BLaER1 (cell line): Measurements from ENCODE around the gene STK35.

Source experiments
- H3K27ac ChIP-seq: shearing (Covaris generic); formaldehyde crosslinking; 2 replicates; pipeline ENCODE4 v1.8.1; 2022
- H3K27me3 ChIP-seq: shearing (Covaris generic); formaldehyde crosslinking; 2 replicates; pipeline ENCODE4 v1.8.1; 2022
- H3K36me3 ChIP-seq: shearing (Covaris generic); formaldehyde crosslinking; 2 replicates; pipeline ENCODE4 v1.8.1; 2022
- H3K4me1 ChIP-seq: shearing (Covaris generic); formaldehyde crosslinking; 2 replicates; pipeline ENCODE4 v1.8.1; 2022
- H3K4me2 ChIP-seq: shearing (Covaris generic); formaldehyde crosslinking; 2 replicates; pipeline ENCODE4 v1.8.1; 2022
- H3K4me3 ChIP-seq: shearing (Covaris generic); formaldehyde crosslinking; 2 replicates; pipeline ENCODE4 v1.8.1; 2022
- H3K9ac ChIP-seq: shearing (Covaris generic); formaldehyde crosslinking; 2 replicates; pipeline ENCODE4 v1.8.1; 2022
- H3K9me3 ChIP-seq: shearing (Covaris generic); formaldehyde crosslinking; 2 replicates; pipeline ENCODE4 v1.8.1; 2022
- H4K20me1 ChIP-seq: shearing (Covaris generic); formaldehyde crosslinking; 2 replicates; pipeline ENCODE4 v1.8.1; 2022
- Cebpa-rat ChIP-seq: shearing (Covaris generic); IDR thresholded peaks from 2 replicates; pipeline ENCODE4 v1.8.1; 2022

Gene STK35

DNA sequence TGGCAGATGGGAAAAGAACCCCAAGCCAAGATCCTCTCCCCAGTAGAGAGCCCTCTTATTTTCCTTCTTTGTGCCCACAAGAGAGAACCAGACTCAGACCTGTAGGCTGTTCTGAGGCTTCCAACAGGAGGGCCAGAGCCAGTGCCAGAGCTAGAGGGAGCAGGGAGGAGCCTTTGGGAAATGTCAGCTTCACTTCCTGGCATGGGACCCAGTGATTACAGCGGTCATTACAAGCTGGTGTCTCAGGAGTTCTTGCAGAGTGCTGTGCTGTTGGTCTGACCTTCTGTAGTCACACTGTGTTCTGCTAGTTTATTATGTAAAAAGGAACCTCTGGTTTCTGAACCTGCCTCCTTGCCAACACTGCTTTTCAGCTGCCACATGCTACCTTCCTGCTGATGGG lies 38.9 kb downstream of the STK35 start:
- no peaks in the 10 kb centered on the region for H3K27me3 ChIP-seq
- no peak overlapping the region for H3K9ac ChIP-seq
- H3K27ac ChIP-seq = no peak overlapping the region
- TF ChIP-seq Cebpa-rat = no peak
- H3K4me3 ChIP-seq = no peak overlapping the region
- no peaks in the 10 kb centered on the region for H3K9me3 ChIP-seq
- H3K4me1 ChIP-seq = peaks cover 3% of the 10 kb centered on the region
- peaks cover 96% of the 10 kb centered on the region for H4K20me1 ChIP-seq
- H3K36me3 ChIP-seq = peaks cover 96% of the 10 kb centered on the region
- H3K4me2 ChIP-seq = no peak overlapping the region

DNA sequence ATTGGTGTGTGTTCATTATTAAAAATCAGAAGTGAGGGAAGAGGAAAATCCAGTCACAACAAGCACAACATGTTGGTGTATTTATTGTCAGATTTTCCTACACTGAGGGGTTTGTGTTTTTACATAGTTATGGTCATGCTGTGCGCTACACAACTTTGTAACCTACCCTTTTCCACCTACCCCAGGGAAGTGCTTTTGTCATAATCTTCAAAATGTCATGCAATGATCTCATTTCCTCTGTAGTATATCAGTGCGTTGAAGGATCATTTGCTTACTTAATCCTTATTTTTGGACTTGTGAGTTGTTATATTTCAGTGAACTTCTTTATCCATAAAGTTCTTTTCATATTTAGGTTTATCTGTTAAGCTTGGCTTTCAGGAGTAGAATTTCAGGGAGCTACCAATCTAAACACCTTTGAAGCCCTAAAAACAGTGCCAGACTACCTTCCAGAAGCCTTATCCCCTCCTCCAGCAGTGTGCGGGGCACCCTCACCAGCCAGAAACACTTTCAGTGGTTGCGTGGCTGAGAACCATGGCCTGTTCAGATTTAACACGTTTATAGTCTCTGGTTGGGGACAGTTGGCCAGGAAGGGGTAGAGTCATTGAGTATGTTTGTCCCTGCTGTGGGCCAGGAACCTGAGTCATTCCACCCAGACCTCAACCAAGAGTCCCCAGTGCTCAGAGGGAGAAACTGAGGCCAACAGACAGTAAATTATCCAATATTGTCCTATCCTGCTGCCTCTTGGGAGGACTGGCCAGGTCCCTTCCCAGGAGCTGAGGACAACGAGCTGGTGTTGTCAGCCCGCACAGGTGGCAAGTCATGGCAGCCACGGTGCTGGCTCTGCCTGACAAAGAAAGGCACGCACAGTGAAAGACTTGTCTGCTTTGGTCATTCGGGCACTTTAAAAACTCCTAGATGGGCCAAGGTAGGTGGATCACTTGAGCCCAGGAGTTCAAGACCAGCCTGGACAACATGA lies 40.3 kb downstream of the STK35 start:
- H4K20me1 ChIP-seq = peaks cover 96% of the 10 kb centered on the region
- no peak overlapping the region for H3K27ac ChIP-seq
- TF ChIP-seq Cebpa-rat = no peak
- H3K4me1 ChIP-seq = no peaks in the 10 kb centered on the region
- H3K4me2 ChIP-seq = no peak overlapping the region
- H3K36me3 ChIP-seq = peaks cover 96% of the 10 kb centered on the region
- no peaks in the 10 kb centered on the region for H3K27me3 ChIP-seq
- no peak overlapping the region for H3K4me3 ChIP-seq
- no peaks in the 10 kb centered on the region for H3K9me3 ChIP-seq
- no peak overlapping the region for H3K9ac ChIP-seq

DNA sequence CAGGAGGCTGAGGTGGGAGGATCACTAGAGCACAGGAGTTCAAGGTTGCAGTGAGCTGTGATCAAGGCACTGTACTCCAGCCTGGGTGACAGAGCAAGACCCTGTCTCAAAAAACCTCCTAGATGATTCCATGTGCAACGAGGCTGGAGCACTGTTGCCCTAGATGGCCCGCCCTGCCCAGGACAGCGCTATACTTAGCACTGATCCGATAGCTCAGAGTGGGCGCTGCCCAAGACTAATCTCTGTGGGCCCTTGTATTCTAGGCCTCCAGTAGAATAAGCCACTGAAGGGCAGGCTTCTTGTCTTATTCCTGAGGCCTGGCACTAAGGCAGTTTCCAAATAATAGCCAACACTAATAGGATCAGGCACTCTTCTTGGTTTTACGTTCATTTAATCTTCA lies 41.0 kb downstream of the STK35 start:
- no peak overlapping the region for H3K4me3 ChIP-seq
- no peak overlapping the region for H3K4me2 ChIP-seq
- no peak for TF ChIP-seq Cebpa-rat
- no peak overlapping the region for H3K27ac ChIP-seq
- H3K9me3 ChIP-seq = no peaks in the 10 kb centered on the region
- H3K36me3 ChIP-seq = peaks cover 96% of the 10 kb centered on the region
- H3K9ac ChIP-seq = no peak overlapping the region
- no peaks in the 10 kb centered on the region for H3K4me1 ChIP-seq
- peaks cover 95% of the 10 kb centered on the region for H4K20me1 ChIP-seq
- H3K27me3 ChIP-seq = no peaks in the 10 kb centered on the region

DNA sequence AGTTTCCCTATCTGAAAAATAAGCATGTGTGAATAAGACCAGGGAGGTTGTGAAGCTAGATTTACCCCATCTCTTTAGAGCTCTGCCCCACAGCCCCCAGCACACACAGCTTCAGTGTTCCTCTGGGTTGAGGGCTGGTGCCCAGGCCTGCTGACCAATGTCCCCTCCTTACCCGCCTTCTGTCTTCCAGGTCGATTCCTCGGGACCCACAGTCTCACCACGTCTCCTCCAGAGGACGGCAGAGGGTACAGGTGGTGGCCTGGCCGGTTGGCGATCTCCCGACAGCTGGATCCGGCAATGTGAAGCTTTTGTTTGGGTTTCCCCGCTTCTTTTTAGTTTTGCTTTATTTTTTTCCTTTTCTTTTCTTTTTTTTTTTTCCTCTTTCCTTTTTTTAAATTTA lies 42.0 kb downstream of the STK35 start:
- no peak overlapping the region for H3K4me2 ChIP-seq
- H3K4me1 ChIP-seq = no peaks in the 10 kb centered on the region
- H3K27me3 ChIP-seq = no peaks in the 10 kb centered on the region
- H3K36me3 ChIP-seq = peaks cover 96% of the 10 kb centered on the region
- no peak overlapping the region for H3K9ac ChIP-seq
- H3K27ac ChIP-seq = 0 out of 2 replicates have a peak overlapping the region, but pooled peaks have one; percentile 13
- peaks cover 95% of the 10 kb centered on the region for H4K20me1 ChIP-seq
- no peak overlapping the region for H3K4me3 ChIP-seq
- no peak for TF ChIP-seq Cebpa-rat
- H3K9me3 ChIP-seq = no peaks in the 10 kb centered on the region

DNA sequence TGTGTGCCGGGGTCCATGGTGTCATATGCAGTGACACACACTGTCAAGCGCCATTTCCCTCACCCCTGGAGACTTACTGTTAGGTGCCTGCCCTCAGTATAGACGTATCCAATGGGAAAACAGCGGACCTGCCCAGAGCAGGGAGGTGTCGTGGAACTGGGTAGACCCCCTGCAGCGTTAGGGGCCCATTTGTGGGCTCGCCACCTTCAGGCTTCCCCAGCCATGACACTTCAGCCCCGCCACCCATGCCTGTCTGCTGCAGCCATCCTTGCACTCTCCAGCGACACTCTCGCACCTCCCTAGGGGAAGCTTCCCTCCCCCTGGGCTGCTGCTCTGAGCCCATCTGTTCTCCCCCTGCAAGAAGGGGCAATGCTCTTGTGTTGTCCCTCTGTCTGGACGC lies 43.2 kb downstream of the STK35 start:
- Histone ChIP-seq H3K4me2 (no peak overlapping the region), H3K4me1 (no peaks in the 10 kb centered on the region), H3K27ac (no peak overlapping the region), H3K9ac (no peak overlapping the region), H3K36me3 (peaks cover 95% of the 10 kb centered on the region), H3K27me3 (no peaks in the 10 kb centered on the region), H3K9me3 (no peaks in the 10 kb centered on the region), H3K4me3 (no peak overlapping the region), H4K20me1 (peaks cover 85% of the 10 kb centered on the region)
- TF ChIP-seq Cebpa-rat = no peak

DNA sequence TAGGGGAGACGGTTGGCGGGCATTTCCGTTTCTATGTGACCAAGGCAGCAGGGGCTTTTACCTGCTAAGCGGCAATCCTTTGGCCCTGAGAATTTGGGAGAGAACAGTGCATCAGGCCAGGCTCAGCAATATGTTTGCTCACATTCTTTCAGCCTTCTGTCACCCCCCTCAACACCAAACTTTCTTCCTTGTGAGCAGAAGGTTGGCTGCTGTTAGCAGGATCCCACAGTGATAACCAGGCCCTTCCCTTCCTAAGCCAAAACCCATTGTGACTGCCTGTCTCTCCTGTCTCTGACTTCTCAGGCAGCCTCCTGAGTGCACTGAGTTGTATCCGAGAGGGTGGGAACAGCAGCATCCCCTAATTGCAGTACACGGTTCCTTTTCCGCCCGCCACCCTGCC lies 43.7 kb downstream of the STK35 start:
- Histone ChIP-seq H3K9me3 (no peaks in the 10 kb centered on the region), H3K27ac (no peak overlapping the region), H3K9ac (no peak overlapping the region), H3K27me3 (no peaks in the 10 kb centered on the region), H4K20me1 (peaks cover 80% of the 10 kb centered on the region), H3K4me2 (no peak overlapping the region), H3K4me3 (no peak overlapping the region), H3K36me3 (peaks cover 90% of the 10 kb centered on the region), H3K4me1 (no peaks in the 10 kb centered on the region)
- no peak for TF ChIP-seq Cebpa-rat

DNA sequence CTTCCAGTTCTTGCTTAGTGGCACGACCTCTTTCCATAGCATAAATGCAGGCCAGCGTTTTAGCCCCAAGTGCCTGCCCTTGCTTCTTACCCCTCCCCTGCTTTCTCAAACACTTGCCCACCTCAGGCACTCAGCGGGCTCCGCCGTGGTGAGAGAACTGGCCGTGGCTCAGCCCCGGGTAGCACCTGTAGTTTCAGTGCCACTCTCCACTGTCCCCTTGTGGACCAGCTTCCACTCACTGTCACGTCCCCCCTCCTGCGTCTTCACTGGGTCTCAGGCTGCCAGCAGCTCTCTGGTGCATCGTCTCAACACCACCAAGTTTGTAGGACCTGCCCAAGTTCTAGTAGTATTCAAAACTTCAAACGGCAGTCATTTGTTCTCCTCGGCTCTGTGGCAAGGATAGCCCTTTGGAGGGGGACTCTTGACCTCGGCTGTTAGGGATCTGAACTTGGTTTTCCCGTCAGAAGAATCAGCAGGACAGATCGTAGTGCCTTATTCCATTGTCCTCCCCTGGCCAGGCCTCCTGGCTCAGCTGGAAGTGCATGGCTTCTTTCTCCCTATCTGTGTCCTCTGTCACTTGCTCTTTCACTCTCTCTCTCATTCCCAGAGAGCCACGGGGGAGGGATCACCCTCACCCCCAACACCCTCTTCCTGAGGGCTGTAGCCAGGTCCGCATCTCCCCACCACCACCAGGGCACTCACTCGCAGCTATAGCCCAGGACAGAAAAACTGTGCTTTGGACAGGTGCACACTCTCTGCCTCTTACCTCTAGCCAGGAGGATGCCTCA lies 44.6 kb downstream of the STK35 start:
- Histone ChIP-seq H3K4me3 (no peak overlapping the region), H3K4me2 (no peak overlapping the region), H3K4me1 (no peaks in the 10 kb centered on the region), H4K20me1 (peaks cover 71% of the 10 kb centered on the region), H3K27ac (no peak overlapping the region), H3K9me3 (no peaks in the 10 kb centered on the region), H3K9ac (no peak overlapping the region), H3K36me3 (peaks cover 81% of the 10 kb centered on the region), H3K27me3 (no peaks in the 10 kb centered on the region)
- no peak for TF ChIP-seq Cebpa-rat

DNA sequence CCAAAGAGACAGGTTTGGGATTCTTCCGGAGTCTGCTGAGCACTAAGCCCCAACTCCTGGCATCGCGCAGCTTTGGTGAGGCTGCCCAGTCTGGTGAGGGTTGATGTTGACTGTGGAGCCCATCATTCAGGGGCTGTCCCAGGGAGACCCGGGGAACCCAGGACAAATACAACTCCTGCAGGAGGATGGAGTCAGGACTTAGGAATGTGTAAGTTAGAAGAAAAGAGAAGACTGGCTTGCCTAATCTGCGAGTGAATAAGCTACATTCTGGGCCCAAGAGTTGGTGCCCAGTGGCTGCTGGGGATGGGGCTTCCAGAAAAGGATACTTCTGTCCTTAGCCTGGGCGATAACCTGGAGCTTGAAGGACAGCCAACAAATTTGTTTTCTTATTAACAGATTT lies 47.9 kb downstream of the STK35 start:
- no peak overlapping the region for H3K4me3 ChIP-seq
- no peak for TF ChIP-seq Cebpa-rat
- peaks cover 53% of the 10 kb centered on the region for H3K36me3 ChIP-seq
- H3K9me3 ChIP-seq = no peaks in the 10 kb centered on the region
- no peaks in the 10 kb centered on the region for H3K4me1 ChIP-seq
- H3K27me3 ChIP-seq = no peaks in the 10 kb centered on the region
- no peak overlapping the region for H3K9ac ChIP-seq
- H3K27ac ChIP-seq = no peak overlapping the region
- H3K4me2 ChIP-seq = no peak overlapping the region
- H4K20me1 ChIP-seq = peaks cover 38% of the 10 kb centered on the region

DNA sequence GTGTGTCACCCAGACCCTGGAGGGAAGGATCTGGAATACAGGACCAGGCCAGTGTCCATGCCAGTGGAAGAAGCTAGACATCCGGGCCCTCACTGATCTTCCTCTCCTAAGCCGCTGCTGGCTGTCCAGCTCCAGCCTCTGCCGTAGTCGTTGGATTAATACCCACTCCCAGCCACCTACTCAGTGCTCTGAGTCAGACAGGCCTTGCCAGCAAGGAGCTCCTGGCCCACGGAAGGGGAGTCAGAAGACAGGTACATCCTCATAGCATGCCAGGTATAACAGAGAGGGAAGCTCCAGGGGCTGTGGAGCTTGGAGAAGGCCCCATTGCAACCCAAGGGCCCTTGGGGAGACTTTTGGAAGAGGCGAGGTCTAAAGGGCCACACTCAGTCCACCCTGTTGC lies 49.0 kb downstream of the STK35 start:
- no peak overlapping the region for H3K4me3 ChIP-seq
- H3K27ac ChIP-seq = no peak overlapping the region
- H3K36me3 ChIP-seq = peaks cover 41% of the 10 kb centered on the region
- no peaks in the 10 kb centered on the region for H3K4me1 ChIP-seq
- no peaks in the 10 kb centered on the region for H3K27me3 ChIP-seq
- no peak for TF ChIP-seq Cebpa-rat
- H4K20me1 ChIP-seq = peaks cover 31% of the 10 kb centered on the region
- H3K9me3 ChIP-seq = no peaks in the 10 kb centered on the region
- H3K4me2 ChIP-seq = no peak overlapping the region
- H3K9ac ChIP-seq = no peak overlapping the region

DNA sequence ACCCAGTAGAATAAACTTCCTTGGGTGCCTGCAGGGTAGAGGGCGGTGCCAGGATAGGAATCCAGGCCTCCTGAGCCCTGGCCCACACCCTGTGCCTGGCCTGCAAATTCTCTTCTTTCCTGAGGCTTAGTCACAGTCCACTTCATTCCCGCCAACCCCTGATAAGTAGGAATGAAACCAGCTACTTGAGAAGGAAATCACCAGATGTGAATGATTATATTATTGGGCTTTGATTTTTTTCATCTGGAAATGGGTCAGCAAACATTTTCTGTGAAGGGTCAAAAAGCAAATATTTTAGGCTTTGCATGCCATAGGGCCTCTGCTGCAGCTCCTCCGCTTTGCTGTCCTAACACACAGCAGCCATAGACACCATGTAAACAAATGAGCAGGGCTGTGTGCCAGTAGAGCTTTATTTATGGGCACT lies 50.2 kb downstream of the STK35 start:
- Histone ChIP-seq H3K9ac (no peak overlapping the region), H3K4me2 (no peak overlapping the region), H3K4me3 (no peak overlapping the region), H4K20me1 (peaks cover 19% of the 10 kb centered on the region), H3K27ac (no peak overlapping the region), H3K4me1 (no peaks in the 10 kb centered on the region), H3K36me3 (peaks cover 29% of the 10 kb centered on the region), H3K27me3 (no peaks in the 10 kb centered on the region), H3K9me3 (no peaks in the 10 kb centered on the region)
- no peak for TF ChIP-seq Cebpa-rat
